AG04449 (cell line): ENCODE measurements around the gene ARSD.
"Not testable (repeated sequence)": the region's sequence is repeated elsewhere in the genome, so short reads cannot be mapped to it uniquely, and the experiment has no call there.

ENCODE experiments used
- CTCF ChIA-PET: fragments of 350-600 bp; formaldehyde crosslinking; extraction: SDS; loops from one replicate; lab custom pipeline; 2021; ENCODE audit warnings: antibody characterized with exemption; lab: Yijun Ruan, JAX
- POLR2A ChIA-PET: fragments of 400-600, 350-600 bp; formaldehyde crosslinking; extraction: SDS; loops from one replicate; lab custom pipeline; 2020; ENCODE audit warnings: antibody characterized with exemption, inconsistent platforms; lab: Yijun Ruan, JAX
- DNase-seq: peaks from one replicate; pipeline ENCODE4 v3.0.0-alpha.2; 2010; ENCODE audit warnings: low read depth, low spot score
- H3K4me3 ChIP-seq: 2 replicates; pipeline ENCODE4 v1.5.1; 2011; ENCODE audit warnings: low read depth, mild to moderate bottlenecking, control low read depth, low read length
- CTCF ChIP-seq: IDR thresholded peaks from one replicate; pipeline ENCODE4 v1.5.1; 2011; ENCODE audit warnings: mild to moderate bottlenecking, moderate library complexity, low read length, control low read depth, inconsistent platforms; ENCODE audit not compliant: insufficient read depth; ENCODE audit errors: missing control alignments

ARSD gene

GRCh38 chrX:2898846-2899512 is 30.2 kb downstream of the ARSD start:
- DNase-seq, result no peak
- ChIA-PET POLR2A (no interaction called here), CTCF (no interaction called here)
- TF ChIP-seq CTCF, result no peak
- no peak overlapping the region for H3K4me3 ChIP-seq

- H3K4me3 ChIP-seq, CTCF ChIA-PET, POLR2A ChIA-PET, DNase-seq: not testable (repeated sequence)
These were observed 31.2 kb downstream of the ARSD start for GRCh38 chrX:2897690-2898623.

GRCh38 chrX:2897311-2897689 is 31.8 kb downstream of the ARSD start:
- H3K4me3 ChIP-seq, result no peak overlapping the region
- CTCF ChIA-PET, result no interaction called here
- no peak for TF ChIP-seq CTCF
- DNase-seq, result no peak
- POLR2A ChIA-PET, result no interaction called here

- TF ChIP-seq CTCF, result no peak
- CTCF ChIA-PET, result interaction anchor here (0.9 kb wide), 1 partner anchor 10 kb away, joined by 4 read pairs; no protein-coding TSS in a partner anchor
- DNase-seq, result peak; percentile 10
- H3K4me3 ChIP-seq, result no peak overlapping the region
- POLR2A ChIA-PET, result no interaction called here
These were observed 34.2 kb downstream of the ARSD start for GRCh38 chrX:2894885-2895292.

- ChIA-PET POLR2A (no interaction called here), CTCF (interaction anchor here (1.3 kb wide), 1 partner anchor 15 kb away, joined by 3 read pairs; no protein-coding TSS in a partner anchor)
- H3K4me3 ChIP-seq, result no peak overlapping the region
- DNase-seq, result no peak
- no peak for TF ChIP-seq CTCF
These were observed 36.3 kb downstream of the ARSD start for GRCh38 chrX:2892816-2893215.

- DNase-seq, H3K4me3 ChIP-seq, POLR2A ChIA-PET: not testable (repeated sequence)
- CTCF ChIA-PET, result interaction anchor here (1.0 kb wide), 1 partner anchor 15 kb away, joined by 3 read pairs; no protein-coding TSS in a partner anchor
These were observed 38.3 kb downstream of the ARSD start for GRCh38 chrX:2890536-2891460.

GRCh38 chrX:2889706-2890490 is 39.2 kb downstream of the ARSD start:
- CTCF ChIA-PET, result interaction anchor here (0.9 to 1.0 kb wide), 2 partner anchors 16 to 22 kb away, joined by 3 read pairs; no protein-coding TSS in a partner anchor

More at GRCh38 chrX:2889706-2890490, 39.2 kb downstream of the ARSD start:
- H3K4me3 ChIP-seq, result peak overlapping the region; percentile 48
- POLR2A ChIA-PET, DNase-seq: not testable (repeated sequence)
